GM12864 (cell line): ENCODE results near the gene RASA2.

Source experiments
- DNase-seq: peaks from one replicate; pipeline ENCODE4 v3.0.0-alpha.2; 2011; ENCODE audit warnings: low read depth
- H3K4me3 ChIP-seq: 2 replicates; pipeline ENCODE4 v1.5.1; 2011; ENCODE audit warnings: mild to moderate bottlenecking, low read depth, low read length, control low read depth
- TF ChIP-seq, protein P1 (sequence below): IDR thresholded peaks from 2 replicates; pipeline ENCODE4 v1.5.1; 2011; ENCODE audit warnings: low read depth, mild to moderate bottlenecking, moderate library complexity, low read length, control low read depth, inconsistent platforms; ENCODE audit errors: missing control alignments

The RASA2 gene

GRCh38 chr3:141452045-141452444 is 34.8 kb upstream of the RASA2 start:
- TF ChIP-seq, protein P1, sequence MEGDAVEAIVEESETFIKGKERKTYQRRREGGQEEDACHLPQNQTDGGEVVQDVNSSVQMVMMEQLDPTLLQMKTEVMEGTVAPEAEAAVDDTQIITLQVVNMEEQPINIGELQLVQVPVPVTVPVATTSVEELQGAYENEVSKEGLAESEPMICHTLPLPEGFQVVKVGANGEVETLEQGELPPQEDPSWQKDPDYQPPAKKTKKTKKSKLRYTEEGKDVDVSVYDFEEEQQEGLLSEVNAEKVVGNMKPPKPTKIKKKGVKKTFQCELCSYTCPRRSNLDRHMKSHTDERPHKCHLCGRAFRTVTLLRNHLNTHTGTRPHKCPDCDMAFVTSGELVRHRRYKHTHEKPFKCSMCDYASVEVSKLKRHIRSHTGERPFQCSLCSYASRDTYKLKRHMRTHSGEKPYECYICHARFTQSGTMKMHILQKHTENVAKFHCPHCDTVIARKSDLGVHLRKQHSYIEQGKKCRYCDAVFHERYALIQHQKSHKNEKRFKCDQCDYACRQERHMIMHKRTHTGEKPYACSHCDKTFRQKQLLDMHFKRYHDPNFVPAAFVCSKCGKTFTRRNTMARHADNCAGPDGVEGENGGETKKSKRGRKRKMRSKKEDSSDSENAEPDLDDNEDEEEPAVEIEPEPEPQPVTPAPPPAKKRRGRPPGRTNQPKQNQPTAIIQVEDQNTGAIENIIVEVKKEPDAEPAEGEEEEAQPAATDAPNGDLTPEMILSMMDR = peak; percentile 78
- DNase-seq = peak; percentile 75

GRCh38 chr3:141452773-141453172 is 34.1 kb upstream of the RASA2 start:
- TF ChIP-seq, protein P1 = no peak
- no peak for DNase-seq
- no peak overlapping the region for H3K4me3 ChIP-seq

More at GRCh38 chr3:141452045-141452444, 34.8 kb upstream of the RASA2 start:
- no peak overlapping the region for H3K4me3 ChIP-seq

DNA sequence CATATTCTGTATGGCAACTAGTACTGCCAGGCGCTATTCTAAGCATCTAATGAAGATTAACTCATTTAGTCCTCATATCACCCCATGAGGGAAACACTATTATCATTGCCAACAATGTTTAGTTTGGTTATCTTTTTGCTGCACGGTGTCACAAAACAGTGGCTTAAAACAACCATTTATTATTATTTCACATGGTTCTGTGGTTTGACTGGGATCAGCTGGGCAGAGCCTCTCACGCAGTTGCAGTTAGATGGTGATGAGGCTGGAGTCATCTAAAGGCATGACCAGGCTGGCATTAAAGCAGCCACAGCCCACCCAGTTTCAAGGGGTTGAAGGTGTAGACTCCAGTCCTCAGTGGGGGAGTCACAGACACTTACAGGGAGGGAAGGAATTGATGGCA is 32.8 kb upstream of the RASA2 start:
- TF ChIP-seq, protein P1 = no peak
- no peak overlapping the region for H3K4me3 ChIP-seq
- DNase-seq = no peak

DNA sequence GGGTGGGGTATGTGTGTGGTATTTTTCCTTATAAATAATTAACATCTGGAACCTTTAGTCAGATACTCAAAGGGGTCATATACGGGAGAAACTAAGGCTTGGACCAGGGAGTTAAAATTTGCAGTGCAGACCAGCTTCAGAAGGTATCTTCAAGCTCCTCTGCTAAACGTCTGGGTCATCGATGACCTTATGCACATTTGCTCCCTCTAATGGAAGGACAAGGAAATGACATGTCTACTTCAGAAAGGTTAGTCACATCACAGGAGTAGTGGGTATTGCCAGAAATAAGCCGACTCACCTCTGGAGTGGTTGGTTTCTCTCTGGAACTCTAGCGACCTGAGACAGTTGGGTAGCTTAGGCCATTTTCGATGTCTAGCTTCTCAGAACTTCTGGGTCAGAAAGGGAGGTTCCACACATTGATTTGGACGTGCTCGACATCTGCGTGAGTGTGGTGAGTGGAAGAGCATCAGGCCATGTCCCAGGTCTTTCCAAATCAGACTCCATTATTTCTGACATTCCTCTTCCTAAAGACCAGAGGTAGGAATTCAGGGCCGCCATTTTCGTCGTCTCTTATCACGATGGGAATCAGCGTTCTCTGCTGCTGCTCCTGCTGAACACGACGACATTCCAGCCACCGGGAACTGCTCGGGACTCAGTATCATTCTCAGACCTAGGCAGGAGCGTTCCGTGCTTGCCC is 31.8 kb upstream of the RASA2 start:
- TF ChIP-seq, protein P1 = peak; percentile 78
- DNase-seq = peak; percentile 54
- no peak overlapping the region for H3K4me3 ChIP-seq

DNA sequence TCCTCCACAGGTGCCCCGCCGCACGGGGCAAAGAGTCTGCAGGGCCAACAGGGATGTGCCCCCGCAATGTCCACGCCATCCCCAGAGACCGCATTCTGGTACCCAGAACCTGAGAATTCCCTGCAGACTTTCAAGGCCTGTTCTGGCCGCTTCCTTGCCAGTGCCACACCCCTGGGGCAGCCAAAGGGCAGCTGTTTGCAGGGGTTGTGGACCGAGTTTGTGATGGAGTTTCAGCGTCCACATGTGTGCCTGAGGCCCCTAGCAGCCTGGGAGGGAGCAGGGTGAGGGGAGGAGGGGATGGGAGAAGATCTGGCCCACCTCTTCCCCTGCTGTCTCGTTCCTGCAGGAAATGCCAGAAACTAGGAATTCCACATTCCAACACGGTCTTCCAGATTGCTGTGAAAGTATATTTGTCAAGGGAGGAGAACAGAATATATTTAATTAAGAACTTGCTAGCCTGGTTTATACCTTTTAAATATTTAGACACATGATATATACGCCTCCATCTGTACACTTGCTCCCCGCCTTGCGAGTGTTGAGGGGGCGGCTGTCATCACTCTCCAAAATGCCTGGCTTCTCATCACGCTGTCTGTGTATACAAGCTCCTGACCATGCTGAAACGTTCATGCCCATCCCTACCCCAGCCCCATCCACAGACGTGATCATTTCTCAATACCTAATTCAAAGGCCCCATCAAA is 31.1 kb upstream of the RASA2 start:
- TF ChIP-seq, protein P1 = no peak
- H3K4me3 ChIP-seq = no peak overlapping the region
- DNase-seq = no peak

DNA sequence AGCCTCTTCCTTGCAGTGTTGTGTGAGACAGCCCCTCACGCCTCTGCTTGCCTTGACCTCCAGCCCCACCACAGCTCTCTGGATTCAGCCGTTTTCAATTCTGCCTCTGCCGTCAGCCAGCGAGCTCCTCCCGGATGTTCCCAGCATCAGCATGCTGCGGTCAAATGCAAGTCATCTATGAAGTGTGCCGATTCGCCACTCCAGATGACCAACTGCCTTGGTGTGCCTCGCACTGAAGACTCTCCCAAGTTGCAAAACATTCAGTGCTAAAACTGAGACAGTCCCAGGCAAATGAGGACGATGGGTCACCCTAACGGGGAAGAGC is 30.6 kb upstream of the RASA2 start:
- no peak overlapping the region for H3K4me3 ChIP-seq
- DNase-seq = no peak
- TF ChIP-seq, protein P1 = no peak

- no peak for DNase-seq
These were observed 29.1 kb upstream of the RASA2 start for GRCh38 chr3:141457624-141458236.

More at GRCh38 chr3:141457624-141458236, 29.1 kb upstream of the RASA2 start:
- no peak overlapping the region for H3K4me3 ChIP-seq
- TF ChIP-seq, protein P1 = no peak
